IPS-NIHi7 (cell line): ENCODE results near the gene DMXL1.

Source experiments
- DNase-seq: peaks from one replicate; pipeline ENCODE4 v3.0.0; 2012; ENCODE audit warnings: mixed read lengths; ENCODE audit errors: extremely low spot score

The DMXL1 gene

DNA sequence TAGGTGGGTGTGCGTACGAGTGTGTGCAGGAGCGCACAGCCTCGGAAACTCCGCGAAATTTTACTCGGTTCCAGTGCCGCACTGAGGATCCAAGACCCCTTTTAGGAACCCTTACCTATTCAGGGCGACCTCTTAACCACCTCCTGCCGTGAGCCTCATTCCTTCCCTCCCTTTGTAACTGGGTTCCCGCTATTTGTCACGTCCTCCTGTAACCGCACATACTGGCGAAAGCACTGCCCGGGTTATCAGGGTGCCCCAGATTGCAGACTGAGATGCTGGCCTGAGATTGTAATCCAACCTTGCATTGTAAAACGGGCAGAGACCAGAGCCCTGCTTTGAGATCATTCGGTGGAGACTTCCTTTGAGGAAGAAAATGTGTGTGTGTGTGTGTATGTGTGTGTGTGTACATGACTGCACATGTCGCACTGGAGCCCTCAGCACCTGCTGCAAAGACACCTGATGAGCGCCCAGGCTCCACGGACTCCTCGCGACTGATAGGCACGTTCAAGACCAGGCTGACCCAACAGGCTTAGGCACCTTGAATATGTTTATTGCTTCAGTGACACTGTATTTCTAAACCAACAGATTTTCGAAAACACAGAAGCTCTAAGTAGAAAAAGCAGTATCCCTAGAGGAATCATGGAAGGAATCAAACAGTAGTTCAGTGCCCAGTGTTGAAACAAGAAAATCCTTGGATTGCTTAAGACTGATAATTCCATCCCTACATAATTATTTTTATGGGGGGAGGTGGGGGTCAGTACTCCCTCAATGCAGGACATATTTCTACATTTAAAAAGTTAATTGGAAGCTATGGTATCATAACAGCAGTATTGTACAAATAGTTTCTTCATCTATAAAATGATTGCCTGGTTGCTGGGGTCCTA is 198.4 kb downstream of the DMXL1 start:
- peak; percentile 30 for DNase-seq

DNA sequence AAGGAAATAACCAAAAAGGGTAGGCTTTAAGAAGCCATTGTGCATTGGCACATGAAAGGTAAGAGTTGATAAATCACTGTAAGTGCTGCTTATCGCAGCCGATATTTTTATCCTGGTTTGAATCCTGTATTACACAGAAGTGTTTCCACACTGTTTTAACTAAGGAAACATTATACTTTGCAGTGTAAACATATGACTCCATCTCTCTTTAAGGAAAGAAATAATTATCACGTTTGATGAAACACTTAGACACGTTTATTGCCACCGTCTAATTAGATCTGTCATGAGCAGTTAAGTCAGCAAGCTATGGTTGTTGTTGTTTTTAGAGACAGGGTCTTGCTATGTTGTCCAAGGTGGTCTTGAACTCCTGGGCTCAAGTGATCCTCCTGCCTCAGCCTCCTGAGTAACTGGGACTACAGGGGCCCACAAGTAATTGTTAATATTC is 199.3 kb downstream of the DMXL1 start:
- no peak for DNase-seq

DNA sequence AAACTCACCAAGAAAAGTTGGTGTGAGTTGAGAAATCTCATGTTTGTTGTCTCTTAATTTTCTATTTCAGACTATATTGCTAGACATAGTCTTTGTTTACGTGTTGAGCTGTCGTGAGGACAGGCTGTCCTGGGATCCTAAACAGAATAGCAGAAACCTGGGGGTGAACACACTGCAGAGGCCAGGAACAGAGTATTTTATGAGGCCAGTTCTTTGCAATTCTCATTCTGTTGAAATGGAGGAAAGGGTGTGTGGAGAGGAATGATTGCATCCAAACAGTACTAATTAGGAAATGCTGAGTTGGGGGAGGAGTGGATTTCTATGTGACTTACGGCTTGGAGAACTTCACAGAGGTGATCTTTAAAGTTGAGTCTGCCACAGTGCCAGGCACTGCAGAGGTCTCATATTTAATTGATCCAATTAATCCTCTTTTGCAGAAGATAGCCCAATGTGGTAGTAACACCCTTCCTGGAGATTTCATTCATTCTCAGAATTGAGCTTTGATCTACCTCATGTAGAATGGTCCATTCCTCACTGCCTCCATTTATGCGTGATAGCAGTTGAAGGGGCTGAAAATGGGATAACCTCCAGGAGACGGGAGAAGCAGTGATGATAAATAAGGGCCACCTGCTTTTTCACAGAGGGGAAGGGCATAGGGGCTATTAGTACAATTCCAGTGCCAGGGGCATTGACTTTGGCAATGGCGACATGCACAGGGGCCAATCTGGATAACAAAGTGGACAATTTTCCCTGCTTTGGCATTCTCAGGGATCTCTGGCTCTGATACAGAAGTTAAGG is 200.3 kb downstream of the DMXL1 start:
- no peak for DNase-seq

DNA sequence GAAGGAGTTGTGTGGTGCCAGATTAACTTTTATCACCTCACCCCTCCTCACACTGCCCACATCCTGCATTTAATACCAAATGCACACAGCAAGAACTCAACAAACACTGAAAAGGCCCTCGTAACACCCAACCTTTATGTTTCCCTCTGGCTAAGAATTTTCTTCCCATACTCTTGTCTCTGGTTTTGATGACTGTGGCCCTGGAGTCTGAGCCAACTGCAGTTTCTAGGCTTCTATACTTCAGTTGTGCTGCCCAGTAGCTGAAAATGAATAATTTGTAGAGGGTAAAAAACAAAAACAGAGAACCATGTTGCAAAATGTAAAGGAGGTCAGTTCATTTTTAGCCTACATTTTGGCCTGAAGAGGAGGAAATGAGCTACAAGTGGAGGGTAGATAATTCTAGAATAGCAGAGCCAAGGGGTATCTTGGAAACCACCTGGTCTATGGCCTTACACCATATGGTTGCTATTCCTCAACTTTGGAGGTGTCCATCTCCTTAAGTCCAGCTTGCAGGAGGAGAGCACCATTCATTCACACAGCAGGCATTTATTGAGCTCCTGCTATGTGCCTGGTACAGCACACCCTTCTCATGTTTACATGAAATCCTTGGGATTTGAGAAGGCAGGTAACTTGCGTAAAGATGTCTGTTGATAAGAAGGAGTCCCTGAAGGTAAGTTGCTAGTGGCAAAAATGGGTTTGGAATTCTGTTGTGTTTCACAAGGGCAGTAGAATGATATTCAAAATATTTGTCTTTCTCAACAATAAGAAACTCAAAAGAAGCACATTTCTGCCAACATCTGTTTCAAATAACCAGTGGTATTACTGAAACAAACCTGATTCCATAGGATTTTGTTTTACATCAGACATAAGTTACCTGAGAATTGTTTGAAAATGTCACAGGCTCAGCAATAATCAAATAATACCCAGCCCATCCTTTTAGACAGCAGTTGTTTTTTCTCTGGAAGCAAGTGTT is 201.2 kb downstream of the DMXL1 start:
- DNase-seq: no peak

DNA sequence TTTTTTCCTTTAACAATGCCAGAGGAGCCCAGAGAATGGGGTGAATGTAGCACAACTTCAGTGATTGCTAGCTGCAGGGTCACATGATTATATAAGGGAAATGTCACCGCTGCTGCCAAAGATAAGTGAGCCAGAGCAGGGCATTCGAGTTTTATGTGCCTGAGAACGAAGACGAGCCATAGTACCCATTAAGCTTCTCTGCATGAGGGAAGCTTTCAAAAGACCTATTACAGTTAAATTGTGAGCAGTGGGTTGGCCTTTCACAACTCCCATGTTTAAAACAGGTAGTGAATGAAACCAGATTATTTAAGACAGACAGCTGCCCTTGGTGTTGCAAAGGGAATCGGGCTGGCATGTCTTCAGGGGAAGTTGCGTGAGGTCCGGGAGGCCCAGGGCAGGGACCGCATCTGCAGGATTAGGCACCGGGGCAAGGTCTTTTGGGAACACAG is 202.5 kb downstream of the DMXL1 start:
- DNase-seq: no peak

DNA sequence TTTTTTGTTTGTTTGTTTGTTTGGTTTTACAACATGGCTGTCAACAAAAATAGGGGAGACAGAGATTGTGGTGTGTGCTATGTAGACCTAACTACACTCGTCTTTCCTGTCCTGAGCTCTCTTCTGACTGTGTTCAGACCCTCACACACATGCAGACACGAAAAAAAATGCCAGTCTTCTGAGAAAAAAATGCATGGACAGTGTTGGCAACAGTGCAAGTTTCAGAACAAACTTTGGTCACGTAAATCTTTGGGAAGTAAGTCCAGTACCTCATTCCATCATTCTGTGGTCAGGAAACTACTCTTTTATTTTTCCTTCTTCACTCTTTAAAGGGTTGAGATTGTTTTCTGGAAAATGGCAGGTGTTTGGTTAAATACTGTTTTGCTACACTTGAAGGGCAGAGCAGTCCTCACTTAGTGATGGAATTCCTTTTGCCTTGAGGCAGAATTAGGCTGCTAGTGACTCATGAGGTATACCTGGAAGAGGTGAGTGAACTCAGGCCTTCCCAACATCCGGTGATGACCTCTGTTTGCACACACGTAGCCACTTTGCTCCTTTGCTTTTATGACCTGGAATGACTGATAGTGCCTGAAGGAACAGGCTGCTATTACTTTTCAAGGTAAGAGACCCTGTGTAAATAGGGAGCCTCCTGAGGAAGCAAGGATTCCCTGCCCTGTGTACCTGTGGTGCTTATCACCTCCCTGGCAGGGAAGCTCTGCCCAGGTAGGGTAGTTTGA is 203.3 kb downstream of the DMXL1 start:
- peak; percentile 24 for DNase-seq

DNA sequence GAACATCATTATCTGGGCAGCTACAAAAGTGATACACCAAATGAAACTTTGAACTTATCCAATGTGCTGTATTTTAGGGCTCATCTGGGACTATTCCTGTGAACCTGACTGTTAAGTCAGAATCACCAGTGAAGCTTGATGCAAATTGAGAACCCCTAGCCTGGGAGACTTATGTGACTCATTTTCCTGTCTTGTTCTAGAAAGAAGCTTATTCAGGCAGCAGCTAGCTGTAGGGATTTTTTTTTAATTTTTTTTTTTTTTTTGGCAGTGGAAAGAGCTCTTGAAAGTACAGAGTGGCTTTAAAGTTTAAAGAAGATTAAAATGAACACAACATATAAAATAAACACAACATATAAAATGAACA is 203.9 kb downstream of the DMXL1 start:
- no peak for DNase-seq

DNA sequence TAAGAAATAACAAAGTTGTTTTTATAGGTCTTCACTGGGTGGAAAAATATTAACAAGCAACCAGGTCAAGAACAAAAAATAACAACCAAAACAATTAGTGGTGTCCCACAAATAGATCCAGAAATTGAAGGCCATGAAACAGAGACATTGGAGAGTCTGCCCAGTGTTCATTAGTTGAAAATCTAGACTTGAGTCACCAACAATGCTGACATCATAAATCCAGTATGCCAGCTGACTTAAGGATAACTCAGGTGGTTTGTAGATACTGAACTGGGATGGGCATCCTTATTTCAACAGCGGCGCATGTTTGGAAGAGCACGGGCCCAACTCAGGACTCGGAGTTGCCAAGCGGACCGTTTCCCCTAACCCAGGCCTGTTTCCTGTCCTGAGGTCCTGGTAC is 204.3 kb downstream of the DMXL1 start:
- DNase-seq: no peak

DNA sequence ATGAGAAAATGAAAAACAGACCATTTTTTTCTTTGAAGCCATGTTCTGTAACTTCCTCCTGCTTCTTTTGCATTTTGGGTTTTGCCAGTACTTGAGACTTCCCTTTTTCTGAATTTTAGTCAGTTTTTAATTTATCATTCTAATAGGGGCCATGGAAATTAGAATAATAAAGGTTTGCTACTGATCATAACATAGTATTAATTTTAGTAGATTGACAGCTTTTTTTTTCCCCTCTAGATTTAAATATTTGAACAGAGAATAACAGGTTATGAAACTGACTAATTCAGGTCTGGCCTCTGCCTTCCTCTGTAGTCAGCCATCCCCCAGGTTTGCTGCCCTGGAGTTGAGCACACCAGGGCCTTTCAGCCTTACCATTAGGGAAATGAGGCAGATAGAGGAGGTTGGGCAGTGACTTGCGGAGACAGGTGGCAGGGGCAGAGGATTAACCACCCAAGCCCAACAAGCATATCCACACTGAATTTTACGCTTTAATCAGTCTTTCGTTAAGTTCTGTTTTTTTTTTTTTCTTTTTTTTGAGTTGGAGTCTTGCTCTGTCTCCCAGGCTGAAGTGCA is 204.8 kb downstream of the DMXL1 start:
- no peak for DNase-seq

DNA sequence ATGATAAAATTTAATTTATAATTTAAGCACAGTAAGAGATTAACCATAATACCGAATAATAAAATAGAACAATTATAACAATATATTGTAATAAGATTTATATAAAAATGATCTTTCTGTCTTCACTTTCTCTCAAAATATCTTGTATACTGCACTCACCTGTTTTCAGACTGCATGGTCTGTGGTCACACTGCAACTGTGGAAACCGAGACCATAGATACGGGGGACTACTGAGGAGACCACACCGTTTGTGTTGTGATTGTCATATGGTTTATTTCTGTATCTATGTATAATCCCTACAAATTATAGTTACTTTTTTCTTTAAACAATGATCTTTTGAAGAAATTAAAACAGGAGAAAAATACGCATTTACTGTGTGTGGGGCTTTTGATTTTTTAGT is 206.1 kb downstream of the DMXL1 start:
- no peak for DNase-seq

DNA sequence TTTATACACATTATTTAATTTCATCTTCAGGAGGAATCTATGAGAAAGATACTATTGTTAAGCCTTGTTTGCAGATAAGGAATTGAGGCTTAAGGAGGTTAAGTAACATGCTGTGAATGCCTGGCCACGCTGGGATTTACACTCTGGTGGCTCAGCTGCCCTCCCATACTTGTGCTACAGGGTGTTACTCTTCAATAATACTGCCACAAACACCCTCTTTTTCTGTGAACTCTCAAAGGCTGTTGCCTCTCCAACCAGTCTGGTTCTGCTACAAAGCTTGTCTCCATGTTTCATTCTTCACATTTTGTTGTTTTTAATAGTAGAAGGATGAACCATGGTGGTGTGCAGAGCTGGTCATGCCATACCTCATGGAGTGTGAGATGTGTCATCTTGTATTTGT is 208.2 kb downstream of the DMXL1 start:
- no peak for DNase-seq

DNA sequence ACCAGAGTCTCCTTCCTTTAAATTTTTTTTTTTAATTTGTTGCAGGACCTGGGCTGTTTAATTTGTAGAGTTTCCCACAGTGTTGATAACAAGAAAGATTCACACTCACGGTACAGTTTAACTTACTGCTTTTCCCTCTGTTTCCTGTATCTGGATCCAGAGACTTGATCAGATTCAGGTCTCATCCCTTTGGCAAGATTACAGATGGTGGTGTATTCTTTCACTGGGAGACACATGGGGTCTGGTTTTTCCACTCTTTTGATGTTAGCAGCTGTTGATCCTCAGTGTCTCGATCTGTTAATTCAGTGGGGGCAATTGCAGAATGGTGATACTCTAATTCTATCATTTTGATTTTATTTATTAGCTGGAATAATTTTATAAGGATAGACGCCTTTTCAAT is 209.5 kb downstream of the DMXL1 start:
- DNase-seq: no peak

DNA sequence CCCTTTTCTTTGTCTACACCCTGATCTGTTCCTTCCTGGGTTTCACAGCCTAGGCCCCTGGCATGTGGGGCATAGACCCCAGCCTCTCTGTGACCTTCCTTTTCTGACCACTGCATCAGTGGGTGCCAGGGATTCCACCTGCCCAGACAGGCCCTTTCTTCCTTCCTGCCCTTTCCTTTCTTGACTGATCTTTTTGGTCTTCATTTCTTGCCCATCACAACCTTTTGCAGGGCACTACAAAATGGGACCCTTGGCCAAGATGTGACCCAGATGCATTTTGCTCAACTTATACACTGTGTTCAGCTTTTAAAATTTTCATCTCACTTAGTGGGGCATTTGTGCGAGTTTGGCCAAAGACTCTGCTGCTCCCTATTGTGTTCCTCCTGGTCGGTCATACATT is 211.7 kb downstream of the DMXL1 start:
- no peak for DNase-seq

DNA sequence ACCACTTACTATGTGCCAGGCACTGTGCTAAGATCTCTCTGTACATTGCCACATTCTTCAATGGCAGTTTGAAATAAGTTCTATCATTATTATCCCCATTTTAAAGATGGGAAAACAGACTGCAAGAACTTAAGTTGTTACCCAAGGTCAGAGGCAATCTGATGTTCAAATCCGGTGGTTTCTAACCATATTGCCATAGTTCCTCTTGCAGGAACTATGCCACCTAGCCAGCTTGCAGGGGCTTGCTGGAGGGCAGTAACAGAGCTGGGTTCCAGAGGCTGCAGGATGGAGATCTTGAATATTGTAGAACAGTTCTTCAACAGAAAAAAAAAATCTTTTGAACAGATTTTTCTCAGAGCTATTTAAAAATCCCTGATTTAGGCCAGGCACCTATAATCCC is 213.1 kb downstream of the DMXL1 start:
- no peak for DNase-seq

DNA sequence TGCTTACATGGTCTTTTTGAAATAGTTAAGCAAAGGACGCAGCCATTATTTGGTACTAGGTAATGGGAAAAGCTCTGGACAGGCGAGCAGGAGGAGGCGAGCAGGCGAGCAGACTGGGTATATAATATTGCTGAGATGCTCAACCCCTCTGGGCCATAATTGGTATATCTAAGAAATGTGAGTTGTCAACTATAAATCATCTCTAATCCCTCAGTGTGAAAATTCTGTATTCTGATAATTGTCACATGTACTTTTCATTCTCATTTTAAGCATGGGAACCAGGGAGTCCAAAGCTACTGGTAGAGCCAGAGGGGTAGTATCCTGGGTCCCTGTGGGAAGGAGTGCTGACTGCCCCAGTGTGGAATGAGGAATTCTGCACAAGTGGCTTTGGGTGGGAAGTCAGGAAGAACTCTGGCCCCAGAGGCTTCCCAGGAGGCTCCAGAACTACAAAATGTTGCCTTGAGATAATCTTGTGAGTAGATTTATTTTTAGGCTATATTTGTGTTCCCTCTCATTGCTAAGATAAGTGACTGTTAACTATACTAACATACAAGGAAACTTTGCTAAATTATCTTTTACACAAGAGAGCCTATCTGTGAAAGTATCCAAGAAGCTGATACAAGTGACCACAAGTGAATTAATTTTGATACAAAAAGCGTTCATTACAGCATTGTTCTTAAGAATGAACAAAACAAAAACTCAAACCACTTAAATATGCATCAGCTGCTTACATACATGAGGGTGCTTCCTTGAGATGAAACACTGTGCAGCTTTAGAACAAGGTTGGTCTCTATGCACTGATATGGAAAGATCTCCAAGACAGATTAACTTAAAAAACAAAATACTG is 214.4 kb downstream of the DMXL1 start:
- DNase-seq: no peak

DNA sequence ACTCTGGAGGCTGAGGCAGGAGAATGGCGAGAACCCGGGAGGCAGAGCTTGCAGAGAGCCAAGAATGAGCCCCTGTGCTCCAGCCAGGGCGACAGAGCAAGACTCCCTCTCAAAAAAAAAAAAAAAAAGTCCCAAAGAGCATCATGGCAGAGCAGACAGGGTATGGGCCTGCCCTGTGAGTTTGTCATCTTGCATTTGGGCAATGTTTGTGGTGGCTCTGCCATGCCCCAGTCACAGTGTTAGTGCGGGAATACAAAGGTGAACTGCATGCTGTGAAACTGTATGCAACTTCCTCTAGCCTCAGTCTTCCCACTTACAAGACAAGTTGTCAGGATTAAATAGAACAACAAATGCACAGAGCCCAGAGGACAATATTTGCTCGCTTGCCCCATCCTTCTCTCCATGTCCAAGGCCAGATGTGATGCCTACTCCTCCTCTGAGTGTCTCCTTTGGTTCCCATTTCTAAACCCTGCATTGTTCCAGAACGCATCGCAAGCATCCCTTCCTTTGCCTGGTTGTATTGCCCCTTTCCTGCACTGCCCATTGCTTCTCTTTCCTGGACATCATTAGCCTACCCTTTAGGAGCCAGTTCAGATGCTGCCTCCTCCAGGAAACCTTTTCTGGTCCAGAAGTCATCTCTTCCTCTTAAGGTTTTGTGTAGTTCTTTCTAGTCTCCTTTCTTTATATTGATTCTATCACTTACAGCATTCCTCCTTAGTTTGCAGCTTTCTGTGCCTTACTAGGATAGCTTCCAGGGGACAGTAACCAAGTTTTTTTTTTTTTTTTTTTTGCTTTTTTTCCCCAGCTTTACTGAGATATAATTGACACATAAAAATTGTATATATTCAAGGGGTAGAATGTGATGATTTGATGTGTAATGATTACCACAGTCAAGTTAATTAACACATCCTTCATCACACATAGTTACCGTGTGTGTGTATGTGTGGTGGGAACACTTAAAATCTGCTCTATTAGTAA is 215.9 kb downstream of the DMXL1 start:
- no peak for DNase-seq

DNA sequence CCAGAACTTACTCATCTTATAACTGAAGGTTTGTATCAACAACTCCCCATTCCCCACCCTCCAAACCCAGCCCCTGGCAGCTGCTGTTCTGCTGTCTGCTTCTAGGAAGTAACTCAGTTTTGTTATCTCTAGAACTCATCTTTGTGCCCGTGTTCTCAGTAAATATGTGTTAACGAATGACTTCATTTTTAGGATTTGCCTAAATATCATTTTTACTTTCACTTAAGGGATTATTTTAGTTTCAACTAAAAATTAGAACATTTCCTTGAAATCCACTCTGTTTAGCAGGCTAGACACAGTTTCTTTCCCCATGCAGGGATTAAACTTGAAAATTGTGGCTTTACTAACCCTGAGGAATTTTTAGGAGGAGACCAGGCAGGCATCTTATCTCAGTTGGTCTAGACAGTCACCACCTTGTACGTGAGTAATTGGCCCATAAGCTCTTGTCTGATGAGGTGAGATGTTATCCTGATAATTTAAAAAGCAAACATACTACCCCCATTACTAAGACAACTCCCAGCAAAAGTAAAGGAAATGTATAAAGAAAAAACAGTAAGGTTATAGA is 216.7 kb downstream of the DMXL1 start:
- no peak for DNase-seq

DNA sequence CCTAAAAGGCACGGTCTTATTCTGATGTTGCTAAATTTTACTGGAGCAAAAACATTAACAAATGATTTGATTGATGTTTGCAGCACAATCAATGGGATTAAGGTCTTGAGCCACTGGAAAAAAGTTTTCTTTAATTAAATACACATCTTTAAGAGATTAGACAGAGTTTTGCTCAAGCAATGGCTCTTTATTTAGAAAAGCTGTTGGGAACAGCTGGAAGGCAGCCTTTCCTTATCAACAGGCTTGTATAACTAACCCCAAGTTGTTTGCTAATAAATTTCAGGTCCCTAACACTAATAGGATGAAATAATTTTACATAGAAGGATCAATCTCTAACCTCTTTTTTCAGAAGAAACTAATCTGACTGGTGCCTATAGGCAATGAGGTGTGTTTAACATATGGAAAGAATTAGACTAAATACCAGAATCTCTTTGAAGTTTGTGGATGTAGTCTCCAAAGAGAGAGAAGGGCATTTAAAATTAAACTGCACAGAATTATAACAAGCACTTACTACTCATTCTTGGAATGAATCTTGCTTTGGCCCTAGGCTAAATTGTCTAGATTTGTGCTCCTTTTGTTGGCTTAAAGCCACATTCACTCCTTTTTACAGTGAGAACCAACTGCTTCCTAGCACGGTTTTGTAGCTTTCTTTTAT is 217.6 kb downstream of the DMXL1 start:
- no peak for DNase-seq
